Cardiac fibroblast (primary cell): ENCODE results near the gene KANSL2.

Source experiments
- DNase-seq, 2 donors: peaks; one replicate each; pipeline versions ENCODE4 v3.0.0 to v3.0.0-alpha.2; 2010; ENCODE audit warnings: low read depth in 2 of 2
- H3K4me3 ChIP-seq, 2 donors: replicated peaks in 1 of 2; 1 replicate in 1 of 2; 2 replicates in 1 of 2; pipeline ENCODE4 v1.5.1; 2011; ENCODE audit warnings: low read depth in 2 of 2, low read length in 2 of 2, mild to moderate bottlenecking in 2 of 2, moderate library complexity in 1 of 2
- CTCF ChIP-seq: IDR thresholded peaks from one replicate; pipeline ENCODE4 v1.5.1; 2011; ENCODE audit warnings: low read depth, mild to moderate bottlenecking, low read length, inconsistent platforms

The KANSL2 gene

DNA sequence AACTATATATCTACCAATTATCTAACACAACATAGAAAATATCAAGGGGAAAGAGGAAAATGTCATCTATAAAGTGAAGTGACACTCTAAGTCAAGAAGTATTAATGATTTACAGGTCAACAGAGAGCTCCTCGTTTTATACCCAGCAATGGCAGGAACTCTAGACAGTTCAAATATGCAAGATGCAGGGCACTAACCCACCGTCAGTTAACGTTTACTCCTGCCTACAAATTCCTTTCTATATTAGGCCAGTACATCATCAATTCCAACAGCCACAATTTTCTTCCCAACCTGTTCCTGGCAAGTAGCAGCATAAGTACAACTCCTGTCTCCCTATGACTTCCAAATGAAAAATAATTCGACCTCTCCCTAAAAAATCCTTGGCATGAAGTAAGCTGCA, 9.0 kb upstream of the KANSL2 start:
- TF ChIP-seq CTCF = no peak
- no peak overlapping the region for H3K4me3 ChIP-seq
- no peak for DNase-seq

DNA sequence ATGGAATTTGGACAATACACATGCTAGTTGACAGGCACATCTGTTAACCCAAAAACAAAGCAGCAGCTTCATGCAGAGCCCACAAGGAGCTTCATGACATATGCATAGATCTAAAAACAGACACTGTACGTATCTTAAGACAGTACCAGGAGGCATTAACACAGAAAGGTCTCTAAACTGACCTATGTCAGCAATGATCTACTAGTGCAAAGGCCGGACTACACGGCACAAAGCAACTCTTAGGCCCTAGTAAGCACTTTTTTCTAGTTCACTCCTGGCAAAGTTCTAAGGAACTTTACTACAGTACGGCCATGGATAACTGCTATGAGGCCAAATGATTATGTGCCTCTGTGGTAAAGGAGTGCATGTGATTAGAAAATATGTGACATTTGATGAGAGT, 8.4 kb upstream of the KANSL2 start:
- DNase-seq = no peak
- H3K4me3 ChIP-seq = no peak overlapping the region
- TF ChIP-seq CTCF = no peak

DNA sequence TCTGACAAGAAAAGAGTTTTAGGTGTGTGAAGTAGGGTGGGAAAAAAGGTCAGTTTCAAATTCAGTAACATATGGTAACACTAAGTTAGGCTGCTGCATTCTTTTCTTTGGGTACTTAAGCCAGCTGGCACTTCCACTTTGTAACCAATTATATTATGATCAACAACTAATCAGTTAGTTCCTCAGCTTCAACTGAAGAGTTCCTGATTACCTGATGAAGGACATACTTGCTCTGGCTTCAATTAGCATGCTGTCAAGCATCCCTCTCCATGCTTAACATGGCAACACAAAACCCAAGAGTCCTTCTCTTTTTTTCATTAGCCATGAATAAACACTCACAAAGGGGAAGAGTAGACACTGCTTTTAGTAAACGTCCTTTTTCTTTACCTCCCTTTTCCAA, 6.8 kb upstream of the KANSL2 start:
- no peak overlapping the region for H3K4me3 ChIP-seq
- no peak for DNase-seq
- no peak for TF ChIP-seq CTCF

- no peak for TF ChIP-seq CTCF
- H3K4me3 ChIP-seq = no peak overlapping the region
- no peak for DNase-seq
Observed at GRCh38 chr12:48687592-48687991, 5.6 kb upstream of the KANSL2 start.

DNA sequence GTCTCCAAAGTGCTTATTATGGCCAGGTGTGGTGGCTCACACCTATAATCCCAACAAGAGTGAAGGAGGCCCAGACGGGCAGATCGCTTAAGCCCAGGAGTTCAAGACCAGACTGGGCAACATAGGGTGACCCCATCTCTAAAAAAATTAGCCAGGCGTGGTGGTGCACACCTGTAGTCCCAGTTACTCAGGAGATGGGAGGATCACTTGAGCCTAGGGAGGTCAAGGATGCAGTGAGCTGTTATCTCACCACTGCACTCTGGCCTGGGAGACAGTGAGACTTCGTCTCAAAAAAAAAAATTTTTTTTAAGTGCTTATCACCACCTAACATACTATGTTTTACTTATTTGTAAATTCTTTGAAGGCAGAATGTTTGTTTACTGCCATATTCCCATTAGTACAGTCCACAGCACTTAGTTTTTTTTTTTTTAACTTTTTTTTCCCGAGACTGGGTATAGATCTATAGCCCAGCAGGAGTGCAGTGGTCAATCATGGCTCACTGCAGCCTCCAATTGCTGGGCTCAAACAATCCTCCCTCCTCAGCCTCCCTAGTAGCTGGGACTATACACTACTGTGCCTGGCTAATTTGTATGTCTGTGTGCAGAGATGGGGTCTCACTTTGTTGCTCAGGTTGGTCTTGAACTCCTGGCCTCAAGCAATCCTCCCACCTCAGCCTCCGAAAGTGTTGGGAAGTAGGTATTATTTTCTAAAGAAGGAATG, 4.7 kb upstream of the KANSL2 start:
- TF ChIP-seq CTCF = no peak
- no peak for DNase-seq
- H3K4me3 ChIP-seq = no peak overlapping the region

DNA sequence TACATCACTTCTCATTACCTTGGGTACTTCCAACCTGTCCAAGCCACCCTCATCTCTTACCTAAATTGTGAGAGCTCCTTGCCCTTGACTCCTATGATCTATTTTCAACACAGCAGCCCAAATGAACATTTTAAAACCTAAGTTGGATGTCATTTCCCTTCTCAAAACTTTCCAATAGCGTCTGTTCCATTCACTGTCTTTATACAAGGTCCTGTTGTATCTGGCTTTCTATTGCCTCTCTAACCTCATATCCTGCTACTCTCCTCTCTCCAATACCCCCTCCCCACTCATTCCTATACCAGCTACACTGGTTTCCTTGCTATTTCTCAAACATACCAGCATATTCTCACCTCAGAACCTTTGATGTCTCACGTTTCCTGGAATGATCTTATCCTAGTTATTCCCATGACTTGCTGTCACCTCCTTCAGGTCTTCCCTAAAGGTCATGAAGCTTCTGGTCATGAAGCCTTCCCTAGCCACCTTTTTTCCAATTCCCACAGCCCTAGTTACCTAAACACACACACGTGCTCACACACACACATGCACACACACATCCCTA, 4.1 kb upstream of the KANSL2 start:
- no peak overlapping the region for H3K4me3 ChIP-seq
- TF ChIP-seq CTCF = no peak
- no peak for DNase-seq

GRCh38 chr12:48683534-48683933, 1.5 kb upstream of the KANSL2 start:
- no peak for TF ChIP-seq CTCF
- DNase-seq = no peak
- no peak overlapping the region for H3K4me3 ChIP-seq
